Transverse colon (tissue), 4 donors: ENCODE results near the gene CRTC3. TPM values are rescaled to one million over a fixed set of nuclear protein-coding genes. Genes with fewer than 3 reads are reported as not detected.

ENCODE experiments used
- DNase-seq: peaks from one replicate; pipeline ENCODE4 v3.0.0-alpha.2; 2019
- H3K27ac ChIP-seq, 4 donors: fragments of 200-600 bp; sonication (generic); 2 replicates each; pipeline ENCODE4 v1.5.1; 2016 to 2018; ENCODE audit warnings: inconsistent platforms in 4 of 4
- H3K27me3 ChIP-seq: fragments of 200-600 bp; sonication (generic); 2 replicates; pipeline ENCODE4 v1.5.1; 2017; ENCODE audit warnings: inconsistent platforms
- H3K36me3 ChIP-seq, 4 donors: fragments of 200-600 bp; sonication (generic); 2 replicates each; pipeline ENCODE4 v1.5.1; 2017 to 2019; ENCODE audit warnings: inconsistent platforms in 4 of 4
- H3K4me1 ChIP-seq, 4 donors: fragments of 200-600 bp; sonication (generic); 2 replicates each; pipeline ENCODE4 v1.5.1; 2017 to 2020; ENCODE audit warnings: inconsistent platforms in 4 of 4
- H3K4me3 ChIP-seq, 4 donors: fragments of 200-600 bp; sonication (generic); 1 replicate in 1 of 4; 2 replicates in 3 of 4; pipeline versions ENCODE4 v1.5.1 to v1.6.1; 2017 to 2019; ENCODE audit warnings: inconsistent platforms in 4 of 4
- H3K9me3 ChIP-seq, 2 donors: fragments of 200-600 bp; sonication (generic); 2 replicates each; pipeline ENCODE4 v1.5.1; 2017 to 2019; ENCODE audit warnings: inconsistent platforms in 2 of 2
- CTCF ChIP-seq, 5 experiments: fragments of 200-600 bp in 3 of 5; fragments of 450-650 bp in 2 of 5; sonication (generic) in 3 of 5; IDR thresholded peaks; 1 replicate in 2 of 5; 2 replicates in 3 of 5; pipeline ENCODE4 v1.5.1; 2016 to 2017; ENCODE audit warnings: antibody characterized with exemption in 5 of 5, inconsistent platforms in 3 of 5, mild to moderate bottlenecking in 2 of 5, moderate library complexity in 1 of 5
- EP300 ChIP-seq: sonication (generic); formaldehyde crosslinking; IDR thresholded peaks from one replicate; pipeline ENCODE4 v1.6.1; 2017; ENCODE audit warnings: antibody characterized with exemption, low read depth
- POLR2A ChIP-seq: fragments of 450-650 bp; IDR thresholded peaks from one replicate; pipeline ENCODE4 v1.6.1; 2016; ENCODE audit warnings: antibody characterized with exemption, mild to moderate bottlenecking, moderate library complexity
- POLR2AphosphoS5 ChIP-seq, 3 donors: sonication (generic); formaldehyde crosslinking; IDR thresholded peaks; one replicate each; pipeline ENCODE4 v1.6.1; 2016; ENCODE audit warnings: antibody characterized with exemption in 3 of 3
- WGBS, 2 donors: methylation state at CpG; one replicate each; pipeline ENCODE4 v1.1.5; 2018; ENCODE audit warnings: low coverage in 1 of 2; 5-methylcytosine and 5-hydroxymethylcytosine counted together
- in situ Hi-C, 4 donors: fragments of 200-750 bp; cut with MboI; loops; one replicate each; pipeline versions ENCODE4 v1.15.0 to v1.15.1; 2017; ENCODE audit warnings: low sequenced_read_pairs in 3 of 4, low pct_ligation_motif_present in 1 of 4, low pct_unique_long_range_greater_than_20kb in 1 of 4
- intact Hi-C: fragments of 100-400 bp; cut with DNase I; formaldehyde crosslinking; loops from one replicate; pipeline ENCODE4 v1.15.1; 2023; ENCODE audit warnings: low total_unique reads
- total RNA-seq, 4 donors: library from RNA; depleted of rRNA; stranded (reverse); fragments of >200 nt; gene quantifications; one replicate each; pipeline ENCODE4 v1.1.0, GENCODE V29; 2016

Gene CRTC3
- total RNA-seq, 4 donors from 2014 or later: 23.0 to 35.9 (median 24.1) TPM

DNA sequence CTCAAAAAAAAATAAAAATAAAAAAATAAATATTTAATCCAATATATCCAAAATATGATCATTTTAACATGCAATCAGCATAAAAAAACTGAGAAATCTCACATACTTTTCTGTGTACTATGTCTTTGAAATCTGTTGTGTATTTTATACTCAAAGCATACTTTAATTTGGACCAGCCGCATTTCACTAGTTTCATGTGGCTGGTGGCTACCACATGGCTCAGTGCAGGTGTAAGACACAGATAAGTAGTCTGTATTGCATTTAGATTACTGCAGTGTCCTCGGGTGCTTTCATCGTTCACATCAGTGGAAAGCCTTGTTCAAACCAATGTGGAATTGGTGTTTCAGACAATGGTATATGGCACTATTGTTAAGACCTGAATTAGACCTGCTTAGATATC, 11.0 kb downstream of the CRTC3 start:
- in situ Hi-C loops (no loop called here), intact Hi-C loops (no loop called here)
- Histone ChIP-seq H3K27me3 (no peaks in the 10 kb centered on the region), H3K4me1 (peaks cover 3 to 8% (median 4%) of the 10 kb centered on the region in 4 donors), H3K9me3 (no peaks in the 10 kb centered on the region), H3K36me3 (no peaks in the 10 kb centered on the region), H3K4me3 (no peak overlapping the region), H3K27ac (no peak overlapping the region)
- TF ChIP-seq EP300 (no peak), CTCF (IDR thresholded peaks at IDR 0.05) (no peak), POLR2A (no peak), POLR2AphosphoS5 (IDR thresholded peaks at IDR 0.05) (no peak)
- DNase-seq: no peak
- 83 to 84% methylated on average over 3 of the region's 3 CpGs for WGBS, 2 donors

GRCh38 chr15:90545095-90545494, 15.4 kb downstream of the CRTC3 start:
- WGBS, 2 donors: 94 to 98% methylated on average over 6 to 7 of the region's 7 CpGs
- Histone ChIP-seq H3K36me3 (no peaks in the 10 kb centered on the region), H3K4me3 (no peak overlapping the region), H3K27me3 (no peaks in the 10 kb centered on the region), H3K4me1 (no peaks in the 10 kb centered on the region), H3K9me3 (no peaks in the 10 kb centered on the region), H3K27ac (no peak overlapping the region)
- intact Hi-C loops (no loop called here), in situ Hi-C loops (no loop called here)
- TF ChIP-seq POLR2A (no peak), CTCF (IDR thresholded peaks at IDR 0.05) (peak in 1 of 5 experiments; percentile 19)
- no peak for DNase-seq

GRCh38 chr15:90547540-90547939, 17.8 kb downstream of the CRTC3 start:
- H3K4me3 ChIP-seq: no peak overlapping the region
- no peak for DNase-seq
- 86% methylated on average over 2 of the region's 2 CpGs; no CpG with 5 or more reads in 1 of the 2 donors for WGBS, 2 donors
- in situ Hi-C loops (no loop called here), intact Hi-C loops (no loop called here)
- TF ChIP-seq POLR2A (no peak), POLR2AphosphoS5 (IDR thresholded peaks at IDR 0.05) (no peak), CTCF (IDR thresholded peaks at IDR 0.05) (no peak), EP300 (no peak)
- H3K27me3 ChIP-seq: no peaks in the 10 kb centered on the region
- H3K36me3 ChIP-seq: no peaks in the 10 kb centered on the region
- H3K9me3 ChIP-seq: no peaks in the 10 kb centered on the region
- peaks cover 0 to 11% (median 7%) of the 10 kb centered on the region in 4 donors for H3K4me1 ChIP-seq
- H3K27ac ChIP-seq: no peak overlapping the region

DNA sequence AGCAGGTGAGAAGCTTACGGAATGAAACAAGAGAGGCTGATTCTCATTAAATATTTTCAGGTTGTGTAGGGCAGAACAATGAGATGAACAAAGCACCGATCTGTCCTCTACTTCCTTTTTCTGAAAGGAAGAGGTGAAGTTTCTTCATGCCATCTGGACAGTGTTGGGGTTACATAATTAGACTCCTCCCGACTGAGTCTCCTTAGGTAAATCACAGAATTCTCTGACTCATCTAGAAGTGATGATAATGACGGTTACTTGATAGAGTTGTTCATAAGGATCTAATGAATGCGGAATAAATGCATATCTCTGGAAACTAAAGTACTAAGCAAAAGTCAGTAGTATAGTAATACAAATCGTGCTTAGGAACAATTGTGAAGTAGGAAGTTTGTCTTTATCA, 21.2 kb downstream of the CRTC3 start:
- intact Hi-C loops: no loop called here

More for the DNA sequence above, 21.2 kb downstream of the CRTC3 start:
- Histone ChIP-seq H3K4me1 (peaks cover 4 to 22% (median 15%) of the 10 kb centered on the region in 4 donors), H3K36me3 (no peaks in the 10 kb centered on the region), H3K27me3 (no peaks in the 10 kb centered on the region), H3K9me3 (no peaks in the 10 kb centered on the region), H3K27ac (no peak overlapping the region), H3K4me3 (no peak overlapping the region)
- no peak for DNase-seq
- in situ Hi-C loops: no loop called here
- TF ChIP-seq POLR2A (no peak), EP300 (no peak), POLR2AphosphoS5 (IDR thresholded peaks at IDR 0.05) (no peak), CTCF (IDR thresholded peaks at IDR 0.05) (no peak)
- 68 to 74% methylated on average over 5 to 6 of the region's 6 CpGs for WGBS, 2 donors
